AG09309 (cell line): Measurements from ENCODE around the gene ZNF292.
A peak's percentile ranks its signal among the peaks of the same experiment; 100 is the strongest.

ENCODE experiments used
- DNase-seq: peaks from one replicate; pipeline ENCODE4 v3.0.0-alpha.2; 2010; ENCODE audit warnings: low read depth
- H3K4me3 ChIP-seq: 2 replicates; pipeline ENCODE4 v1.5.1; 2011; ENCODE audit warnings: mild to moderate bottlenecking, low read depth, low read length, moderate library complexity; ENCODE audit not compliant: control insufficient read depth
- TF ChIP-seq, protein P1 (sequence below): IDR thresholded peaks from 2 replicates; pipeline ENCODE4 v1.5.1; 2011; ENCODE audit warnings: mild to moderate bottlenecking, low read depth, low read length, inconsistent platforms; ENCODE audit not compliant: insufficient read depth, control insufficient read depth; ENCODE audit errors: missing control alignments

The ZNF292 gene

GRCh38 chr6:87257565-87257964, 102.2 kb downstream of the ZNF292 start:
- DNase-seq, result no peak
- TF ChIP-seq, protein P1, sequence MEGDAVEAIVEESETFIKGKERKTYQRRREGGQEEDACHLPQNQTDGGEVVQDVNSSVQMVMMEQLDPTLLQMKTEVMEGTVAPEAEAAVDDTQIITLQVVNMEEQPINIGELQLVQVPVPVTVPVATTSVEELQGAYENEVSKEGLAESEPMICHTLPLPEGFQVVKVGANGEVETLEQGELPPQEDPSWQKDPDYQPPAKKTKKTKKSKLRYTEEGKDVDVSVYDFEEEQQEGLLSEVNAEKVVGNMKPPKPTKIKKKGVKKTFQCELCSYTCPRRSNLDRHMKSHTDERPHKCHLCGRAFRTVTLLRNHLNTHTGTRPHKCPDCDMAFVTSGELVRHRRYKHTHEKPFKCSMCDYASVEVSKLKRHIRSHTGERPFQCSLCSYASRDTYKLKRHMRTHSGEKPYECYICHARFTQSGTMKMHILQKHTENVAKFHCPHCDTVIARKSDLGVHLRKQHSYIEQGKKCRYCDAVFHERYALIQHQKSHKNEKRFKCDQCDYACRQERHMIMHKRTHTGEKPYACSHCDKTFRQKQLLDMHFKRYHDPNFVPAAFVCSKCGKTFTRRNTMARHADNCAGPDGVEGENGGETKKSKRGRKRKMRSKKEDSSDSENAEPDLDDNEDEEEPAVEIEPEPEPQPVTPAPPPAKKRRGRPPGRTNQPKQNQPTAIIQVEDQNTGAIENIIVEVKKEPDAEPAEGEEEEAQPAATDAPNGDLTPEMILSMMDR, result no peak
- no peak overlapping the region for H3K4me3 ChIP-seq

DNA sequence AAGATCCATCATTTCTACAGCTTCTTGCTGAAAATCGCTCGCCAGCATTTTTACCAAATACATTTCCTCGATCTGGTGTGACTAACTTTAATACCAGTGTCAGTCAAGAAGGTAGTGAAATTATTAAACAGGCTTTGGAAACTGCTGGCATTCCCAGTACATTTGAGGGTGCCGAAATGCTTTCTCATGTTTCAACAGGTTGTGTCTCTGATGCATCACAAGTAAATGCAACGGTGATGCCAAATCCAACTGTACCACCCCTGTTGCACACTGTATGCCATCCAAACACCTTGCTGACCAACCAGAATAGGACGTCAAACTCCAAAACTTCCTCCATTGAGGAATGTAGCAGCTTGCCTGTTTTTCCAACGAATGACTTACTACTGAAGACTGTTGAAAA, 102.6 kb downstream of the ZNF292 start:
- TF ChIP-seq, protein P1, result no peak
- no peak for DNase-seq
- H3K4me3 ChIP-seq, result no peak overlapping the region

DNA sequence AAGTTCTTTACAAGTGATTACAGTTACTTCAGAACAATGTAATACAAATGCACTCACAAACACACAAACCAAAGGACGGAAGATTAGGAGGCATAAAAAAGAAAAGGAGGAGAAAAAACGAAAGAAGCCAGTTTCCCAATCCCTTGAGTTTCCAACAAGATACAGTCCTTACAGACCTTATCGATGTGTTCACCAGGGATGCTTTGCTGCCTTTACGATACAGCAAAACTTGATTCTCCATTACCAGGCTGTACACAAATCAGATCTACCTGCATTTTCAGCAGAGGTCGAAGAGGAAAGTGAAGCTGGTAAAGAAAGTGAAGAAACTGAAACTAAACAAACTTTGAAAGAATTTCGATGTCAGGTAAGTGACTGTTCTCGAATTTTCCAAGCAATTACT, 104.4 kb downstream of the ZNF292 start:
- DNase-seq, result no peak
- TF ChIP-seq, protein P1, result no peak

GRCh38 chr6:87261534-87261933, 106.2 kb downstream of the ZNF292 start:
- TF ChIP-seq, protein P1, result no peak
- no peak for DNase-seq
- no peak overlapping the region for H3K4me3 ChIP-seq

More for the DNA sequence above, 104.4 kb downstream of the ZNF292 start:
- H3K4me3 ChIP-seq, result no peak overlapping the region

GRCh38 chr6:87264481-87264880, 109.1 kb downstream of the ZNF292 start:
- TF ChIP-seq, protein P1, result no peak
- DNase-seq, result no peak
- H3K4me3 ChIP-seq, result no peak overlapping the region

GRCh38 chr6:87274660-87275274, 119.4 kb downstream of the ZNF292 start:
- TF ChIP-seq, protein P1, result no peak
- DNase-seq, result peak; percentile 34

More at GRCh38 chr6:87274660-87275274, 119.4 kb downstream of the ZNF292 start:
- no peak overlapping the region for H3K4me3 ChIP-seq
